ENCODE data around the gene MMP7. TPM values are rescaled to one million over a fixed set of nuclear protein-coding genes. Genes with fewer than 3 reads are reported as not detected.

The MMP7 gene
- total and polyA plus RNA-seq, 8 donors, result 0.37 to 45.1 (median 2.0) TPM; not detected in 3

GRCh38 chr11:102522312-102523188 is 8.0 kb downstream of the MMP7 start:
- H3K27ac ChIP-seq, result no peak overlapping the region
- WGBS, 5 donors, result 57 to 78% (median 66%) methylated on average over 5 of the region's 5 CpGs
- peaks cover 0 to 8% (median 0%) of the 10 kb centered on the region in 3 donors for H3K27me3 ChIP-seq
- no peaks in the 10 kb centered on the region for H3K9me3 ChIP-seq
- no peak overlapping the region for H3K4me3 ChIP-seq
- no peaks in the 10 kb centered on the region for H3K36me3 ChIP-seq
- H3K4me1 ChIP-seq, result no peaks in the 10 kb centered on the region
- no peak for DNase-seq
- intact Hi-C loops (cut with DNase I; ENCODE audit: low total_unique reads), result no loop called here
- no peak for TF ChIP-seq CTCF (IDR thresholded peaks at IDR 0.05)
- no peak for TF ChIP-seq EP300 (IDR thresholded peaks at IDR 0.05)
- no peak for TF ChIP-seq POLR2A (IDR thresholded peaks at IDR 0.05)
- no peak for TF ChIP-seq POLR2AphosphoS5 (IDR thresholded peaks at IDR 0.05)

- intact Hi-C loops (cut with DNase I; ENCODE audit: low total_unique reads), result no loop called here
- no peak for DNase-seq
- H3K4me3 ChIP-seq, result no peak overlapping the region
- no peaks in the 10 kb centered on the region for H3K9me3 ChIP-seq
- 92 to 97% (median 96%) methylated on average over 10 of the region's 10 CpGs for WGBS, 5 donors
- H3K4me1 ChIP-seq, result no peaks in the 10 kb centered on the region
- no peak overlapping the region for H3K27ac ChIP-seq
- H3K27me3 ChIP-seq, result peaks cover 0 to 8% (median 0%) of the 10 kb centered on the region in 3 donors
- TF ChIP-seq EP300 (IDR thresholded peaks at IDR 0.05) (no peak), POLR2A (IDR thresholded peaks at IDR 0.05) (no peak), POLR2AphosphoS5 (IDR thresholded peaks at IDR 0.05) (no peak), CTCF (IDR thresholded peaks at IDR 0.05) (no peak)
- no peaks in the 10 kb centered on the region for H3K36me3 ChIP-seq
These were observed 9.4 kb downstream of the MMP7 start for GRCh38 chr11:102521121-102521520.

- Histone ChIP-seq H3K27ac (no peak overlapping the region), H3K4me3 (no peak overlapping the region), H3K36me3 (no peaks in the 10 kb centered on the region), H3K27me3 (peaks cover 0 to 8% (median 0%) of the 10 kb centered on the region in 3 donors), H3K4me1 (no peaks in the 10 kb centered on the region), H3K9me3 (no peaks in the 10 kb centered on the region)
- intact Hi-C loops (cut with DNase I; ENCODE audit: low total_unique reads), result no loop called here
- TF ChIP-seq CTCF (IDR thresholded peaks at IDR 0.05) (no peak), EP300 (IDR thresholded peaks at IDR 0.05) (no peak), POLR2A (IDR thresholded peaks at IDR 0.05) (no peak), POLR2AphosphoS5 (IDR thresholded peaks at IDR 0.05) (no peak)
- DNase-seq, result no peak
These were observed 10.0 kb downstream of the MMP7 start for GRCh38 chr11:102520514-102520913.

- no peak for DNase-seq
- Histone ChIP-seq H3K36me3 (no peaks in the 10 kb centered on the region), H3K27ac (no peak overlapping the region), H3K27me3 (peaks cover 0 to 8% (median 0%) of the 10 kb centered on the region in 3 donors), H3K9me3 (no peaks in the 10 kb centered on the region), H3K4me1 (no peaks in the 10 kb centered on the region), H3K4me3 (no peak overlapping the region)
- intact Hi-C loops (cut with DNase I; ENCODE audit: low total_unique reads), result no loop called here
- TF ChIP-seq POLR2A (IDR thresholded peaks at IDR 0.05) (no peak), EP300 (IDR thresholded peaks at IDR 0.05) (no peak), POLR2AphosphoS5 (IDR thresholded peaks at IDR 0.05) (no peak), CTCF (IDR thresholded peaks at IDR 0.05) (no peak)
- 77 to 96% (median 94%) methylated on average over 3 of the region's 3 CpGs for WGBS, 5 donors
These were observed 12.1 kb downstream of the MMP7 start for GRCh38 chr11:102518296-102519094.
